Sigmoid colon (tissue), 3 donors: ENCODE results near the gene PLXNB2.

Source experiments
- POLR2A ChIP-seq, 2 donors: fragments of 450-650 bp; IDR thresholded peaks; one replicate each; pipeline ENCODE4 v1.6.1; 2016; ENCODE audit warnings: antibody characterized with exemption in 2 of 2, mild to moderate bottlenecking in 2 of 2, moderate library complexity in 2 of 2
- TF ChIP-seq, protein P1 (sequence below), 4 experiments: fragments of 450-650 bp in 3 of 4; fragments of 200-600 bp in 1 of 4; IDR thresholded peaks; one replicate each; pipeline ENCODE4 v1.5.1; 2016 to 2019; ENCODE audit warnings: antibody characterized with exemption in 4 of 4, mild to moderate bottlenecking in 3 of 4, moderate library complexity in 2 of 4

GRCh38 chr22:50264104-50264745 lies 43.2 kb downstream of the PLXNB2 start:
- TF ChIP-seq POLR2A (IDR thresholded peaks at IDR 0.05), result no peak
- TF ChIP-seq, protein P1, sequence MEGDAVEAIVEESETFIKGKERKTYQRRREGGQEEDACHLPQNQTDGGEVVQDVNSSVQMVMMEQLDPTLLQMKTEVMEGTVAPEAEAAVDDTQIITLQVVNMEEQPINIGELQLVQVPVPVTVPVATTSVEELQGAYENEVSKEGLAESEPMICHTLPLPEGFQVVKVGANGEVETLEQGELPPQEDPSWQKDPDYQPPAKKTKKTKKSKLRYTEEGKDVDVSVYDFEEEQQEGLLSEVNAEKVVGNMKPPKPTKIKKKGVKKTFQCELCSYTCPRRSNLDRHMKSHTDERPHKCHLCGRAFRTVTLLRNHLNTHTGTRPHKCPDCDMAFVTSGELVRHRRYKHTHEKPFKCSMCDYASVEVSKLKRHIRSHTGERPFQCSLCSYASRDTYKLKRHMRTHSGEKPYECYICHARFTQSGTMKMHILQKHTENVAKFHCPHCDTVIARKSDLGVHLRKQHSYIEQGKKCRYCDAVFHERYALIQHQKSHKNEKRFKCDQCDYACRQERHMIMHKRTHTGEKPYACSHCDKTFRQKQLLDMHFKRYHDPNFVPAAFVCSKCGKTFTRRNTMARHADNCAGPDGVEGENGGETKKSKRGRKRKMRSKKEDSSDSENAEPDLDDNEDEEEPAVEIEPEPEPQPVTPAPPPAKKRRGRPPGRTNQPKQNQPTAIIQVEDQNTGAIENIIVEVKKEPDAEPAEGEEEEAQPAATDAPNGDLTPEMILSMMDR (IDR thresholded peaks at IDR 0.05), result no peak
